Loucy (cell line): ENCODE measurements around the gene ZNF76.

Experiments
- H2AFZ ChIP-seq: fragments of 200-600 bp; sonication (generic); 2 replicates; pipeline ENCODE4 v1.6.0; 2016; ENCODE audit warnings: antibody characterized with exemption, mild to moderate bottlenecking, low read length, moderate library complexity
- H3F3A ChIP-seq: fragments of 200-600 bp; 2 replicates; pipeline ENCODE4 v1.6.0; 2016; ENCODE audit warnings: antibody characterized with exemption, low read depth, mild to moderate bottlenecking
- H3K27me3 ChIP-seq: fragments of 200-600 bp; sonication (generic); 2 replicates; pipeline ENCODE4 v1.6.1; 2014; ENCODE audit warnings: low read length, mild to moderate bottlenecking; ENCODE audit not compliant: insufficient read depth, poor library complexity, severe bottlenecking
- H3K36me3 ChIP-seq: fragments of 200-600 bp; sonication (generic); 2 replicates; pipeline ENCODE4 v1.6.1; 2016; ENCODE audit warnings: low read length; ENCODE audit not compliant: insufficient read depth
- H3K4me1 ChIP-seq: fragments of 200-600 bp; sonication (generic); 2 replicates; pipeline ENCODE4 v1.5.1; 2014; ENCODE audit warnings: low read length, mild to moderate bottlenecking; ENCODE audit not compliant: insufficient read depth, poor library complexity, severe bottlenecking
- H3K4me2 ChIP-seq: fragments of 200-600 bp; sonication (generic); 2 replicates; pipeline ENCODE4 v1.6.0; 2014; ENCODE audit warnings: antibody characterized with exemption, low read length, low read depth, mild to moderate bottlenecking; ENCODE audit not compliant: poor library complexity, severe bottlenecking
- H3K4me3 ChIP-seq: fragments of 200-600 bp; sonication (generic); 2 replicates; pipeline ENCODE4 v1.5.1; 2014; ENCODE audit warnings: low read length, mild to moderate bottlenecking, mixed read lengths; ENCODE audit not compliant: poor library complexity, severe bottlenecking
- H3K79me2 ChIP-seq: fragments of 200-600 bp; sonication (generic); 2 replicates; pipeline ENCODE4 v1.6.1; 2014; ENCODE audit warnings: low read length; ENCODE audit not compliant: insufficient read depth
- H3K9ac ChIP-seq: fragments of 200-600 bp; sonication (generic); 2 replicates; pipeline ENCODE4 v1.6.0; 2014; ENCODE audit warnings: mild to moderate bottlenecking, low read depth, low read length, moderate library complexity; ENCODE audit not compliant: poor library complexity, severe bottlenecking
- H3K9me2 ChIP-seq: fragments of 200-600 bp; sonication (generic); replicated peaks from 2 replicates; pipeline ENCODE4 v1.6.1; 2016; ENCODE audit warnings: low read depth, low read length, mixed read lengths
- H3K9me3 ChIP-seq: fragments of 200-600 bp; sonication (generic); 2 replicates; pipeline ENCODE4 v1.6.1; 2014; ENCODE audit warnings: mild to moderate bottlenecking, antibody characterized with exemption, low read length, low read depth; ENCODE audit not compliant: insufficient read depth
- H4K20me1 ChIP-seq: fragments of 200-600 bp; sonication (generic); 2 replicates; pipeline ENCODE4 v1.6.0; 2014; ENCODE audit warnings: antibody characterized with exemption, low read length, mild to moderate bottlenecking; ENCODE audit not compliant: insufficient read depth, poor library complexity, severe bottlenecking
- CTCF ChIP-seq: fragments of 200-600 bp; sonication (generic); conservative IDR thresholded peaks from 2 replicates; pipeline ENCODE4 v1.5.1; 2014; ENCODE audit warnings: mild to moderate bottlenecking, antibody characterized with exemption, low read length
- EZH2phosphoT487 ChIP-seq: fragments of 200-600 bp; IDR thresholded peaks from 2 replicates; pipeline ENCODE4 v1.6.1; 2018; ENCODE audit warnings: antibody characterized with exemption, mild to moderate bottlenecking, moderate library complexity, borderline replicate concordance

The ZNF76 gene

GRCh38 chr6:35259194-35259947 lies at the start of gene ZNF76:
TSS of gene ZNF76 (plus strand) at chr6:35259735. CDS start at chr6:35281152, 21,417 bp downstream.
- TF ChIP-seq CTCF (no peak), EZH2phosphoT487 (no peak)
- peaks cover 38% of the 10 kb centered on the region for H3K79me2 ChIP-seq
- peaks cover 6% of the 10 kb centered on the region; the same call in 1 of the 2 replicates for H3F3A ChIP-seq
- peaks cover 23% of the 10 kb centered on the region for H3K4me1 ChIP-seq
- no peaks in the 10 kb centered on the region for H3K36me3 ChIP-seq
- H3K9ac ChIP-seq, result peak within 1 kb of the TSS; percentile 92
- H3K9me3 ChIP-seq, result no peaks in the 10 kb centered on the region
- H3K4me3 ChIP-seq, result peak within 1 kb of the TSS; percentile 79
- H2AFZ ChIP-seq, result peak within 1 kb of the TSS; percentile 92
- peaks cover 3% of the 10 kb centered on the region for H4K20me1 ChIP-seq
- H3K4me2 ChIP-seq, result peak within 1 kb of the TSS; percentile 97
- H3K9me2 ChIP-seq, result no peaks in the 10 kb centered on the region
- H3K27me3 ChIP-seq, result no peaks in the 10 kb centered on the region

- no peak overlapping the region for H3K4me3 ChIP-seq
- H3K27me3 ChIP-seq, result no peaks in the 10 kb centered on the region
- no peaks in the 10 kb centered on the region for H3F3A ChIP-seq
- H3K9me3 ChIP-seq, result no peaks in the 10 kb centered on the region
- no peaks in the 10 kb centered on the region for H3K9me2 ChIP-seq
- no peaks in the 10 kb centered on the region for H3K4me1 ChIP-seq
- TF ChIP-seq CTCF (no peak), EZH2phosphoT487 (no peak)
- H3K79me2 ChIP-seq, result no peaks in the 10 kb centered on the region
- H4K20me1 ChIP-seq, result no peaks in the 10 kb centered on the region
- H3K4me2 ChIP-seq, result no peak overlapping the region
- H2AFZ ChIP-seq, result no peak overlapping the region
- no peak overlapping the region for H3K9ac ChIP-seq
- H3K36me3 ChIP-seq, result no peaks in the 10 kb centered on the region
Observed at GRCh38 chr6:35213298-35213791, 46.2 kb upstream of the ZNF76 start.

- Histone ChIP-seq H3K79me2 (no peaks in the 10 kb centered on the region), H3K4me2 (no peak within 1 kb of the TSS), H3K27me3 (no peaks in the 10 kb centered on the region), H3K36me3 (no peaks in the 10 kb centered on the region), H3K9me3 (no peaks in the 10 kb centered on the region), H3F3A (no peaks in the 10 kb centered on the region), H3K4me1 (no peaks in the 10 kb centered on the region), H4K20me1 (no peaks in the 10 kb centered on the region), H3K9ac (no peak within 1 kb of the TSS), H3K4me3 (no peak within 1 kb of the TSS), H3K9me2 (no peaks in the 10 kb centered on the region), H2AFZ (no peak within 1 kb of the TSS)
- no peak for TF ChIP-seq CTCF
- TF ChIP-seq EZH2phosphoT487, result no peak
Observed at GRCh38 chr6:35213824-35214756, 45.4 kb upstream of the ZNF76 start, which contains the start of gene SCUBE3. TSS of gene SCUBE3 (plus strand) at chr6:35213956. CDS start at chr6:35214419, 463 bp downstream.
